Ishikawa (cell line): ENCODE measurements around the gene LIF.

ENCODE experiments used
- CEBPB ChIP-seq: IDR thresholded peaks from 2 replicates; pipeline ENCODE4 v1.6.1; 2012
- CREB1 ChIP-seq: IDR thresholded peaks from 2 replicates; pipeline ENCODE4 v1.6.1; 2012; ENCODE audit warnings: low read depth
- EP300 ChIP-seq: IDR thresholded peaks from 2 replicates; pipeline ENCODE4 v1.6.1; 2012; ENCODE audit warnings: borderline replicate concordance
- MAX ChIP-seq: IDR thresholded peaks from 2 replicates; pipeline ENCODE4 v1.6.1; 2012
- RAD21 ChIP-seq: IDR thresholded peaks from 2 replicates; pipeline ENCODE4 v1.6.1; 2012; ENCODE audit warnings: low read depth
- ZBTB7A ChIP-seq: IDR thresholded peaks from 2 replicates; pipeline ENCODE4 v1.6.1; 2012; ENCODE audit warnings: low read depth
- TF ChIP-seq, protein P1 (sequence below): IDR thresholded peaks from 2 replicates; pipeline ENCODE4 v1.6.1; 2012; ENCODE audit warnings: low read depth, mild to moderate bottlenecking

GRCh38 chr22:30252411-30253204, 6.0 kb upstream of the LIF start:
- TF ChIP-seq EP300 = peak; percentile 100
- 0 out of 2 replicates have a peak, but pooled peaks have one; percentile 43 for TF ChIP-seq CREB1
- peak; percentile 28 for TF ChIP-seq RAD21
- TF ChIP-seq ZBTB7A = 0 out of 2 replicates have a peak, but pooled peaks have one; percentile 63
- TF ChIP-seq, protein P1, sequence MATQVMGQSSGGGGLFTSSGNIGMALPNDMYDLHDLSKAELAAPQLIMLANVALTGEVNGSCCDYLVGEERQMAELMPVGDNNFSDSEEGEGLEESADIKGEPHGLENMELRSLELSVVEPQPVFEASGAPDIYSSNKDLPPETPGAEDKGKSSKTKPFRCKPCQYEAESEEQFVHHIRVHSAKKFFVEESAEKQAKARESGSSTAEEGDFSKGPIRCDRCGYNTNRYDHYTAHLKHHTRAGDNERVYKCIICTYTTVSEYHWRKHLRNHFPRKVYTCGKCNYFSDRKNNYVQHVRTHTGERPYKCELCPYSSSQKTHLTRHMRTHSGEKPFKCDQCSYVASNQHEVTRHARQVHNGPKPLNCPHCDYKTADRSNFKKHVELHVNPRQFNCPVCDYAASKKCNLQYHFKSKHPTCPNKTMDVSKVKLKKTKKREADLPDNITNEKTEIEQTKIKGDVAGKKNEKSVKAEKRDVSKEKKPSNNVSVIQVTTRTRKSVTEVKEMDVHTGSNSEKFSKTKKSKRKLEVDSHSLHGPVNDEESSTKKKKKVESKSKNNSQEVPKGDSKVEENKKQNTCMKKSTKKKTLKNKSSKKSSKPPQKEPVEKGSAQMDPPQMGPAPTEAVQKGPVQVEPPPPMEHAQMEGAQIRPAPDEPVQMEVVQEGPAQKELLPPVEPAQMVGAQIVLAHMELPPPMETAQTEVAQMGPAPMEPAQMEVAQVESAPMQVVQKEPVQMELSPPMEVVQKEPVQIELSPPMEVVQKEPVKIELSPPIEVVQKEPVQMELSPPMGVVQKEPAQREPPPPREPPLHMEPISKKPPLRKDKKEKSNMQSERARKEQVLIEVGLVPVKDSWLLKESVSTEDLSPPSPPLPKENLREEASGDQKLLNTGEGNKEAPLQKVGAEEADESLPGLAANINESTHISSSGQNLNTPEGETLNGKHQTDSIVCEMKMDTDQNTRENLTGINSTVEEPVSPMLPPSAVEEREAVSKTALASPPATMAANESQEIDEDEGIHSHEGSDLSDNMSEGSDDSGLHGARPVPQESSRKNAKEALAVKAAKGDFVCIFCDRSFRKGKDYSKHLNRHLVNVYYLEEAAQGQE = 0 out of 2 replicates have a peak, but pooled peaks have one; percentile 8
- TF ChIP-seq MAX = peak; percentile 60
- peak; percentile 48; the same call in 1 of the 2 replicates for TF ChIP-seq CEBPB
